Measurements from ENCODE around the gene MYL7. TPM values are rescaled to one million over a fixed set of nuclear protein-coding genes. Genes with fewer than 3 reads are reported as not detected.

Gene MYL7, protein sequence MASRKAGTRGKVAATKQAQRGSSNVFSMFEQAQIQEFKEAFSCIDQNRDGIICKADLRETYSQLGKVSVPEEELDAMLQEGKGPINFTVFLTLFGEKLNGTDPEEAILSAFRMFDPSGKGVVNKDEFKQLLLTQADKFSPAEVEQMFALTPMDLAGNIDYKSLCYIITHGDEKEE
- total RNA-seq: 1 to 10 TPM in 1 of 8 experiments, under 1 TPM in 2, not detected in 5; 0.46 to 1.0 (median 0.95) TPM

DNA sequence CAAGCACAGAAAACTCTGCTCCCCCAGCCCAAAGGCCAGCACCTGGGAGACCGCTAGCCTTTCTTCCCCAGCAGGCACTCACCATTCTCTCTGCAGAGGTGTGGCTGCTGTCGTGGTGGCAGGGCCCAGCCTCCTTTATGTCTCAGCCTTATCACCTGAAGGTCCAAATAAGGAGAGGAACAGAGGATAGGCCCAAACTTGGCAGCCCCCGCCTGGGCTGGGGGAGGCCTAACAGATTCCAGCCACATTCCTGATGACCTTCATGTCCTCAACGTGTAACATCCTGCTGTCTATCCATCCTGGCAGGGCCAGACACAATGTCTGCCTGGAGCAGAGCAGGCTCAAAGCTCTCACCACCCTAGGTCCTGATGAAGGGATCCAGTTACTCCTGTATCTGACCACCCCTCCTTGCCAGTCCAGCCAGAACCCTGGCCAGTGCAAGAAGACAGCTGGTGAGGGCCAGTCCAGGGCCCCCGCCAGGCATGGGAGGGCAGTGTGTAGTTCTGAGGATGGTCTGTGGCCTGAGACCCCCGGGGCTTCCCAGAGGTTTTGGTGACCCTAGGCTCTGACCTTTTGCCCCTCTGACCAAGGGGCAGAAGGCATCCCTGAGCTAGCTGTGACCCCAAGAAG lies at the start of gene MYL7:
Gene MYL7, minus strand, starts transcription at position 112 of the 630 bp plus-strand sequence. Its CDS starts 27 bp downstream, at position 85.
- peaks cover 8 to 12% of the 10 kb centered on the region in 2 donors for H3K4me1 ChIP-seq (replicated peaks in 1 of 2)
- no peak for ATAC-seq (replicated peaks in 6 of 8)
- 40 to 80% (median 60%) methylated on average over 1 to 4 of the region's 6 CpGs; no CpG with 5 or more reads in 5 of the 10 experiments for WGBS, 10 experiments
- no peak within 1 kb of the TSS for H3K27ac ChIP-seq
- no peak within 1 kb of the TSS for H3K4me3 ChIP-seq
- in situ Hi-C loops (cut with MboI; ENCODE audit: low pct_unique_long_range_greater_than_20kb in 2 of 9, low sequenced_read_pairs in 9 of 9, unreplicated experiment in 9 of 9): no loop called here

DNA sequence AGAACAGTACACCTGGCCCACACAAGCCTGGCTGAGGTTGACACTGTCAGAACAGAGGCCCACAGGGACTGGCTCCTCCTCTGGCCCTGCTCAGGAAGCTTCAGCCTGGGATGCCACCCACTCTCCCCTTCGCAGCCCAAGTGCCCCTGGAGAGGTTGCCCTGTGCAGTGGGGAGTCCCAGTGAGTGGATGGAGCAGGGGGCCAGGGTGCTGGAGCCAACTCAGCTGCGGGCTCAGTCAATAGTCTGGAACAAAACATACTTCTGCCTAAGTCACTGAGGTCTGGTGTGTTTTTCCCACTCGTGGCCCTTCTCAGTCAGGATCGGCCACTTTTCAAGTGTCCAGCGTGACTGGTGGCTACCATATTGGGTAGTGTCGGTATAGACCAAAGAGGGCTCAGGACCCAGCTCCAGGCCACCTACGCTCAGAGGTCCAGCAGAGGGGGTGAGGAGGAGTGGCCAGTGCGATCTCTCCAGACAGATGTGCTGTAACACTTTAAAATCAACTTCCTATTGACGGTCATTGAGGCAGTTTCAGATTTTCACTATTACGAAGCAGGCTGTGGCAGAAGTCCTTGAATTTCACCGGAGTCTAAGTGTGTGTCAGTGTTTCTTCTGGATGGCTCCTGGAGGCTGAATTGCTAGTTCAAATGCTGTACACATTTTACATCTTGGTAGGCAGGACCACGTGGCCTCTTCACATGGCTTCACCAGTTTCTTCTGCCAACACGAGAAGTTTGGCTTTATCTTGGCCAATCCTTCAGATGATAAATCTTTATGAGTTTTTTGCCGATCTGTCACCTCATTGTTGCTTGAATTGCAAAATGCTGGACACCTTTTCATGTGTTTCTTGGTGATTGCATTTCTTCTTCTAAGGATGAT lies 49.1 kb upstream of the MYL7 start:
- in situ Hi-C loops (cut with MboI; ENCODE audit: low pct_unique_long_range_greater_than_20kb in 2 of 9, low sequenced_read_pairs in 9 of 9, unreplicated experiment in 9 of 9): loop anchor here in 1 of 9 experiments (10.0 kb wide), 1 partner anchor 65 kb away; the partner anchor contains the start of gene POLD2
- H3K4me1 ChIP-seq (replicated peaks in 1 of 2): peaks cover 15 to 21% of the 10 kb centered on the region in 2 donors
- no peak for ATAC-seq (replicated peaks in 6 of 8)
- no peak overlapping the region for H3K27ac ChIP-seq
- H3K4me3 ChIP-seq: no peak overlapping the region
- WGBS, 10 experiments: 39 to 100% (median 87%) methylated on average over 1 to 9 of the region's 14 CpGs

DNA sequence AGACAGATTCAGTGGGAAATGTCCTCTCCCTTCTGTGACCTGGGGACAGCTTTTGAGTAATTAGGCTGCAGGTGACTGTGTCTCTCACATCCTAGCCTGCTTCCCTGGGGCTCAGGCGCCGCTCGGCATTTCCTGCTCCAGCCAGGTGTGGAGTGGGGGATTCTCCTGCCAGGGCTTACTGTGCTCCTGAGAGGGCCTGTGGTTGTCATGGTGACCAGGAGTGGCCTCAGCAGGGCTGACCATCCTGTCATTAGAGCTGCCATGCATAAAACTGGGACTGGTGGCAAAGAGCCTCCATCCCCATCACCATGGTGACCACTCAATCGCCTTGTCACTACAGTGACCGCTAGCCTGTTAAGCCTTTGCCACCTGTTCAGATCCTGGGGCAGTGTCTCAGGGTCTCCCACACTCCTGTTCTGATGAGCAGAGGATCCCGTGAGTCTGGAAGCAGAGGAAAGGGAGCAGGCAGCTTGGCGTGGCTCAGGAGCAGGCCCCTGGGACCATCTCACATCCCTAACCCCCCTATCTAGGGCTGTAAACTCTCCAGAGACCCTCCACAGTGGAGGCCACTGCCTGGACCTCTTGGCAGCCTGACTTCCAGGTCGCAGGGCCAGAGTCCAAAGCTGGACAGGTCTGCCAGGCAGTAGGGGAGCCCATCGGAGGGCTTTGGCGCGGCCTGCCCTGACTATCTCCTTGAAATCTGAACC lies 48.3 kb upstream of the MYL7 start, which contains the start of gene GCK:
Gene GCK, minus strand, starts transcription at position 154 of the 707 bp plus-strand sequence. CDS start 486 bp downstream, outside the sequence.
- H3K4me1 ChIP-seq (replicated peaks in 1 of 2): peaks cover 15 to 21% of the 10 kb centered on the region in 2 donors
- no peak within 1 kb of the TSS for H3K4me3 ChIP-seq
- 70 to 100% (median 86%) methylated on average over 1 to 6 of the region's 11 CpGs; no CpG with 5 or more reads in 5 of the 10 experiments for WGBS, 10 experiments
- H3K27ac ChIP-seq: peak within 1 kb of the TSS; percentile 18 to 34
- in situ Hi-C loops (cut with MboI; ENCODE audit: low pct_unique_long_range_greater_than_20kb in 2 of 9, low sequenced_read_pairs in 9 of 9, unreplicated experiment in 9 of 9): no loop called here
- ATAC-seq (replicated peaks in 6 of 8): peak in 5 of 8 experiments; percentile 83 to 95 (median 87)

DNA sequence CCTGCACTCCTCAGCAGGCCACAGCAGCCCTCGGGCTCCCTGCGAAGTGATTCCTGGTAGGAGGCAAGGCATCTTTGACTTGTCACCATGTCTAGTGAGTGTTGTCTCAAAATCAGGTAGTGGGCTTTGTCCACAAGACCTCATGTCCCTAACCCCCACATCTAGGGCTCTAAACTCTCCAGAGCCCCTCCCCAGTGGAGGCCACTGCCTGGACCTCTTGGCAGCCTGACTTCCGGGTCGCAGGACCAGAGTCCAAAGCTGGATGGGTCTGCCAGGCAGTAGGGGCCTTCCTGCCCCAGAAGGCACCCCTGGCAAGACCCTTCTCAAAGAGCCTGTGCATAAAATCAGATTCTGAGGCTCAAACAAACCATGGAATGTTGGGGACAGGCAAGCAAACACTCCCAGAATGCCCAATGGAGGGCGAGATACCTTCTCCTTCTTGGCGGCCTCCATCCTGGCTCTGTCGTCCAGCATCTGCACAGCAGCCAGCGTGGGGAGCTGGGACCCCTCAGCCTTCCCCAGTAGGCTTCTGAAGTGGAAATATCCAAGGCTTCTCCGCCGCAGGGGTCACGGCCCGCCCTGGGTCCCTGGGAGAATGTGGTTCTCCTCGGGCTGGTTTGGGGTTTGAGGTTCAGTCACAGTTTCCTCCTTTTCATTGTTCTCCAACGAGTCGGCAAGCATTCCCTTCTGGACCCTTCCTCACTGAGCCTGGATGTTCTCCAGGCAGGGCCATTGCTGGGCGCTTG lies 47.5 kb upstream of the MYL7 start:
- 72 to 100% (median 84%) methylated on average over 1 to 9 of the region's 16 CpGs; no CpG with 5 or more reads in 3 of the 10 experiments for WGBS, 10 experiments
- peaks cover 15 to 21% of the 10 kb centered on the region in 2 donors for H3K4me1 ChIP-seq (replicated peaks in 1 of 2)
- peak overlapping the region; percentile 18 to 34 for H3K27ac ChIP-seq
- no peak for ATAC-seq (replicated peaks in 6 of 8)
- in situ Hi-C loops (cut with MboI; ENCODE audit: low pct_unique_long_range_greater_than_20kb in 2 of 9, low sequenced_read_pairs in 9 of 9, unreplicated experiment in 9 of 9): no loop called here
- no peak overlapping the region for H3K4me3 ChIP-seq

DNA sequence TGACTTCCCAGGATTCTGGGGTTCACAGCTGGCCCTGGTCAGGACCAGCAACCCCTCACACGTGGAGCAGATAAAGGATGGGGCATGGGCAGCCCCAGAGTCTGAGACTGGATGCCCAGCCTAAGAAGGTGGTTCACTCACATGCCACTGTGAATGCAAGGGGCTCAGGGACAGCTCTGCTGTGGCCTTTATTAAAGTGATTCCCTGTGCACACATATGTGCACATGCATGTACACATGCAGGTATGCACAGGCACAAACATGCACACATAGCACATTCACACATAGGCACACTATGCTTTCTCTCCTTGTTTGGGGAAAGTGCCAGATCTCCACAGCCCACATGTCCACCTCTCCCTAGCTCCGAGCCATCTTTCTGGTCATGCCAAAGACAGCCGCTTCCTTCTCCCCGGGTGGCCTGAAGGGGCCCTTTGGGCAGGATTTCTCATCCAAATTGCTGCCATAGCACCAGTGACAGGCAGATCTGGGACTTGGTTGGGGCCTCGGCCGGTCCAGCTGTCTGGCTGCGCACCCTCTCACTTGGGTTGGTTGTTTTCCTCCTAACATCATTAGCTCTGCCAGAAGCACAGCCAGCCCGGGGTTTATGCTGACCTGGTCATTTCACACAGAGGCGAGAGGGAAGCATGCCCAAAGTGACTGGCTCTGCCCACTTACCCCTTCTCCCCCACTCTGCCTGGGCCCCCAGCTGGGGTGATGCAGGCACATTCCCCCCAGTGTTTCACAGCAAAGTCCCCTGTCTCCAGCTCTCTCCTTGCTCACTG lies 46.7 kb upstream of the MYL7 start:
- ATAC-seq (replicated peaks in 6 of 8): no peak
- WGBS, 10 experiments: 100% methylated on average over 1 of the region's 9 CpGs; no CpG with 5 or more reads in 9 of the 10 experiments
- peaks cover 15 to 21% of the 10 kb centered on the region in 2 donors for H3K4me1 ChIP-seq (replicated peaks in 1 of 2)
- H3K4me3 ChIP-seq: no peak overlapping the region
- no peak overlapping the region for H3K27ac ChIP-seq
- in situ Hi-C loops (cut with MboI; ENCODE audit: low pct_unique_long_range_greater_than_20kb in 2 of 9, low sequenced_read_pairs in 9 of 9, unreplicated experiment in 9 of 9): no loop called here

DNA sequence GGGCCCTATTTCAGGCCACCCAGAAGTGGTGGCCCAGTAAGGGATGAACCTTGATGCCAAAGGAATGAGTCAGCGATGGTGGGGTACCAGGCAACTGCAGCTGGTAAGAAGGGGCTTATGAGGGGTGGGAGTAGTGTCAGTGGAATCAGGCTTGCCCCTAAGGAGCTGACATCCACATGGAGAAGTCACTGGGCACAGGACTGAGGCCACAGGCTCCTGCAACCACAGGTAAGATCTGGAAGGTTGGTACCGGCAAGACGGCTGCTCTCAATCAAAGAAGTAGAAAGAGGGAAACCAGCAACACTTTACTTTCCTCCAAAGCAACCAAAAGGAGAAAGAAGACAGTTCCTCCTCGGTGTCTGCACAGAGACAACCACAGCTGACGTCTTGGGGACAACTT lies 45.6 kb upstream of the MYL7 start:
- ATAC-seq (replicated peaks in 6 of 8): no peak
- WGBS, 10 experiments: 20 to 100% (median 78%) methylated on average over 1 to 4 of the region's 5 CpGs; no CpG with 5 or more reads in 4 of the 10 experiments
- peaks cover 15 to 21% of the 10 kb centered on the region in 2 donors for H3K4me1 ChIP-seq (replicated peaks in 1 of 2)
- no peak overlapping the region for H3K4me3 ChIP-seq
- no peak overlapping the region for H3K27ac ChIP-seq
- in situ Hi-C loops (cut with MboI; ENCODE audit: low pct_unique_long_range_greater_than_20kb in 2 of 9, low sequenced_read_pairs in 9 of 9, unreplicated experiment in 9 of 9): no loop called here

DNA sequence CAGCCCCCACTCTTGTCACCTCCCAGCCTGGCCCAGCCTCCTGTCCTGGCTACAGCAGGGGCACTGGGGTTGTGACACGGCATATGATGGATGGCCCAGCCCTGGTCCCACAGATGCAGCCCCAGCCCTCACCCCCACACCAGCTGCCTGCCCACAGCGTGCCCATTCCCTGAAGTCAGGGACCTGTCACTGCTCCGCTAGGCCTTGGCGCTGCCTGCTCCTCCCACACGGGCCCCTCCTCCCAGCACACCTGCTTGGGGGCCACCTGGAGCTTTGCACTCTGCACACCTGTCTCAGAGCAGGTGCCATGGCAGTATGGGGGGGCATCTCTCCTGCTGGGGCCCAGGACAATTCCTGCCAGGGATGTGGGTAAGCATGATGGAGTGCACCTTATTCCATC lies 44.6 kb upstream of the MYL7 start:
- Histone ChIP-seq H3K27ac (no peak overlapping the region), H3K4me1 (replicated peaks in 1 of 2) (peaks cover 15 to 21% of the 10 kb centered on the region in 2 donors), H3K4me3 (no peak overlapping the region)
- in situ Hi-C loops (cut with MboI; ENCODE audit: low pct_unique_long_range_greater_than_20kb in 2 of 9, low sequenced_read_pairs in 9 of 9, unreplicated experiment in 9 of 9): no loop called here
- no peak for ATAC-seq (replicated peaks in 6 of 8)
- WGBS, 10 experiments: 100% methylated on average over 3 of the region's 5 CpGs; no CpG with 5 or more reads in 9 of the 10 experiments

DNA sequence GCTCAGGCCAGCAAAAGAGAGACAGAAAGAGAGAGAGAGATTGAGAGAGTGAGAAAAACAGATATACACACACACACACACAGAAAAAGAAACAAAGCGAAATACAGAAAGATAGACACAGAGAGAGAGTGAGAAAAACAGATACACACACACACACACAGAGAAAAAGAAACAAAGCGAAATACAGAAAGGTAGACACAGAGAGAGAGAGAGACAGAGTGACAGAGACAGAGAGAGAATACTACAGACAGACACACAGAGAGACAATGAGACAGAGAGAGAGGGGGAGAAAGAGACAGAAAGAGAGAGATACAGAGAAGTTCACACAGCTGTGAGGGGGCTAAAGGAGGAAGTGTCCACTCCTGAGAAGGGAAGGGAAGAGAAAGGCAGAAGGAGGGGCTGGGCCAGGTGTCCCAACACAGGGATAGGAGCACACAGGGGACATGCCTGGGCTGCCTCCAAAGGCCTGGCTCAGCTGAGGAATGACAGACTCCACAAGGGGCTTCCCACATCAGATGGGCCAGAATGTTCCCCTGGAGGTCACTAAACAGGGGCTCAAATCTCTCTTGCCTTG lies 43.8 kb upstream of the MYL7 start:
- in situ Hi-C loops (cut with MboI; ENCODE audit: low pct_unique_long_range_greater_than_20kb in 2 of 9, low sequenced_read_pairs in 9 of 9, unreplicated experiment in 9 of 9): no loop called here
- Histone ChIP-seq H3K4me3 (no peak overlapping the region), H3K27ac (no peak overlapping the region), H3K4me1 (replicated peaks in 1 of 2) (peaks cover 15 to 20% of the 10 kb centered on the region in 2 donors)
- 36 to 100% (median 83%) methylated on average over 1 to 2 of the region's 2 CpGs; no CpG with 5 or more reads in 2 of the 10 experiments for WGBS, 10 experiments
- ATAC-seq (replicated peaks in 6 of 8): peak in 2 of 8 experiments; percentile 26 to 28

DNA sequence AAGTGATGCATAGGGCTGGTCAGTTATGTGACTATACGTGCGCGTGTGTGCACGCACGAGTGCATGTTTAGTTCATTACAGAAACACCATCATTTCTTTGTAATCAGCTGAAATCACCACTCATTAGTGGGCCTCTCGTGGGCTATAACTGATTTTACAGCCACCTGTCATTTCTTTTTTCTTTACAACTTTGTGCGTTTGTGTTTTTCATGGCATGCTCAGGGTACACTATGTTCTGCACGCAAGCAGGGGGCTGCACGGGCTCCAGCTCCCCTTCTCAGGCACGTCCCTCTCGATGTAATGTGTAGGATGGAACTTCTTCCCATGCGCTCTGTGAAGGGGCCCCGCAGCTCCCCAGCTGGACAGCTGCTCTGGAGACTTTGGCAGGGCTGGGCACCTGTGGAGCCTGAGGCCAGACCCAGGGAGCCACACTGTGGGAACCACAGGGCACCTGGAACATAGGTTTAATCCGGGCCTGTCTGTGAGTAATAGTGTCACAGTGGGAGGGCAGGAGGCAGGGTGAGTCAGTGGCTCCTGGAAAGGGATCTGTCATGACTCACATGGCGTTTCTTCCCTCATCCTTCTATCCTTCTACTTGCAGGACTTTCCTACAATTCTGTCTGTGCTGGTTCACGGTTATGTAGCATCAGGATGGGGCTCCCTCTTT lies 43.2 kb upstream of the MYL7 start:
- peak; percentile 46 to 96 (median 77) for ATAC-seq (replicated peaks in 6 of 8)

DNA sequence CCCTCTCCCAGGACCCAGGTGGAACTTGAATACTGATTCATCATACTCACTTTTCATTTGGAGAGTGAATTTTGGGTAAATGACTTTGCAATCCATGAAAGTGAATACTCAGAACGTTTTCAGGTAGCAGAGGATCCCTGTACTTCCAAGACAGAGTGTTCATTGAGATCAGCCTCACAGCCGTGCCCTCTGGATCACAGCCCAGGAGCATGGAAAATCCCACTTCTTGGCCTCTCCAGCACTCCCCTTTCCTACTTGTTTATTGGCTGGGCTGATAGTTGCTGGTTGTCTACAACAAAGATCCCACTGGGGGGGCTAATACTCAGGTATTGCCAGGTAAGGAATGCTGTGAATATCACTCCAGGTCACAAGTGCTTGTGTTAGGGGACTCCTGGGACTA lies 42.3 kb upstream of the MYL7 start:
- no peak overlapping the region for H3K4me3 ChIP-seq
- WGBS, 10 experiments: 14 to 59% (median 30%) methylated on average over 2 of the region's 2 CpGs; no CpG with 5 or more reads in 7 of the 10 experiments
- ATAC-seq (replicated peaks in 6 of 8): no peak
- in situ Hi-C loops (cut with MboI; ENCODE audit: low pct_unique_long_range_greater_than_20kb in 2 of 9, low sequenced_read_pairs in 9 of 9, unreplicated experiment in 9 of 9): no loop called here
- peaks cover under 1 to 5% of the 10 kb centered on the region in 2 donors for H3K4me1 ChIP-seq (replicated peaks in 1 of 2)
- H3K27ac ChIP-seq: no peak overlapping the region

More for the DNA sequence above, 43.2 kb upstream of the MYL7 start:
- Histone ChIP-seq H3K4me1 (replicated peaks in 1 of 2) (peaks cover 10 to 14% of the 10 kb centered on the region in 2 donors), H3K4me3 (no peak overlapping the region), H3K27ac (no peak overlapping the region)
- WGBS, 10 experiments: 0 to 80% (median 69%) methylated on average over 2 to 15 of the region's 16 CpGs
- in situ Hi-C loops (cut with MboI; ENCODE audit: low pct_unique_long_range_greater_than_20kb in 2 of 9, low sequenced_read_pairs in 9 of 9, unreplicated experiment in 9 of 9): no loop called here

Measured in motor neuron (in vitro differentiated cells).